ENCODE results near the gene SSR1. TPM values are rescaled to one million over a fixed set of nuclear protein-coding genes. Genes with fewer than 3 reads are reported as not detected.
"Not testable (repeated sequence)": the region's sequence is repeated elsewhere in the genome, so short reads cannot be mapped to it uniquely, and the experiment has no call there.

Gene SSR1
- total RNA-seq = 183 and 204 TPM in 2 replicates
- long read RNA-seq, full-length matches to known transcripts = 884 of 966 reads
- long read RNA-seq, partial matches to known transcripts = 19 of 966 reads
- long read RNA-seq, other reads (novel, unspliced or antisense) = 63 of 966 reads

DNA sequence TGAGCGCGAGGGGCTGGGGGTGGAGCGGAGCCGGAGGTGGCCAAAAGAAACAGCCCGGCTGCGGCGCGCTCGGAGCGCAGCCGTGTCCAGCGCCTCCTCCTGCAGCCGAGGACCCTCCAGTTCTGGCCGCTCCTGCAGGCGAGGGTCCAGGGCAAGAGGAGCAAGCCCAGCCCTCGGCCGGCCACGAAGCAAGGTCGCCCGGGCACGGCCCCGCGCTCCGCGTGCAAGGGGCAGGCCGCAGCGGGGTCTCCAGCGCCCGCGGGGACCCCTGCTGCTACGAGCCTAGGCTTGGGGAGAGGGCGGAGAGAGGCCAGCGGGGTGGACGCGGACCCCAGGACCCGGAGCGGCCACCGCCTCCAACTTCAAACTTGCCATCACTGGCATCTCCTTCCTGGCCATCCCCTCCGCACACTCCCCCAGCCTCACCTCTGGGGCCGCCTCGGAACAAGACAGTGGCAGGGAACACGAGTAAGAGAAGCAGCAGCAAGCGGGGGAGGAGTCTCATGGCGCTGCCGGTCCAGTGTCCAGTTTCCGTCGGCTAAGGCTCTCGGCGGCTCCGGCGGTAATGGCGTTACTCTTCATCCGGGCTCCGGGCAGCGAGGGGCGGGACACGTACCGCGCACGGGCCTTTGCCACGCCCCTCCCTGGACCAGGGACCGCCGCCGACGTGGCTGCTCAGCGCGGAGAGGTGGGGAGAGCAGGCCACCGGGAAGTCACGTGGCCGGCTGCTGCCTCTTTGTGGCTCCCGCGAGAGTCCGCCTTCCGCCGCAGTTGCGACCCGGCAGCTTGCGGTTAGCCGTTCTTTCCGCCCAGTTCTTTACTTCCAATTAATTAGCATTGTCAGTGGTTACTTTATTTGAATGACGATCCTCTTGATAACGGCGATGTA lies at the start of gene SSR1:
Gene SSR1 (minus strand): TSS at position 584 of the 889 bp plus-strand sequence. CDS start 79 bp downstream, at position 505.
- H3K9me3 Mint-ChIP-seq (ENCODE audit: unreplicated experiment) = no peaks in the 10 kb centered on the region
- peaks cover 43% of the 10 kb centered on the region for H3K4me1 Mint-ChIP-seq (ENCODE audit: unreplicated experiment)
- peaks cover 21% of the 10 kb centered on the region for H3K36me3 Mint-ChIP-seq (ENCODE audit: unreplicated experiment)
- peak within 1 kb of the TSS; percentile 97 for H3K27ac Mint-ChIP-seq (ENCODE audit: unreplicated experiment)
- DNase-seq (ENCODE audit: extremely low spot score, unreplicated experiment) = peak; percentile 99
- no peaks in the 10 kb centered on the region for H3K27me3 Mint-ChIP-seq (ENCODE audit: unreplicated experiment)
- H3K4me3 Mint-ChIP-seq (ENCODE audit: unreplicated experiment) = peak within 1 kb of the TSS; percentile 91
- TF ChIP-seq, protein P1, sequence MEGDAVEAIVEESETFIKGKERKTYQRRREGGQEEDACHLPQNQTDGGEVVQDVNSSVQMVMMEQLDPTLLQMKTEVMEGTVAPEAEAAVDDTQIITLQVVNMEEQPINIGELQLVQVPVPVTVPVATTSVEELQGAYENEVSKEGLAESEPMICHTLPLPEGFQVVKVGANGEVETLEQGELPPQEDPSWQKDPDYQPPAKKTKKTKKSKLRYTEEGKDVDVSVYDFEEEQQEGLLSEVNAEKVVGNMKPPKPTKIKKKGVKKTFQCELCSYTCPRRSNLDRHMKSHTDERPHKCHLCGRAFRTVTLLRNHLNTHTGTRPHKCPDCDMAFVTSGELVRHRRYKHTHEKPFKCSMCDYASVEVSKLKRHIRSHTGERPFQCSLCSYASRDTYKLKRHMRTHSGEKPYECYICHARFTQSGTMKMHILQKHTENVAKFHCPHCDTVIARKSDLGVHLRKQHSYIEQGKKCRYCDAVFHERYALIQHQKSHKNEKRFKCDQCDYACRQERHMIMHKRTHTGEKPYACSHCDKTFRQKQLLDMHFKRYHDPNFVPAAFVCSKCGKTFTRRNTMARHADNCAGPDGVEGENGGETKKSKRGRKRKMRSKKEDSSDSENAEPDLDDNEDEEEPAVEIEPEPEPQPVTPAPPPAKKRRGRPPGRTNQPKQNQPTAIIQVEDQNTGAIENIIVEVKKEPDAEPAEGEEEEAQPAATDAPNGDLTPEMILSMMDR (IDR thresholded peaks at IDR 0.05) = no peak

DNA sequence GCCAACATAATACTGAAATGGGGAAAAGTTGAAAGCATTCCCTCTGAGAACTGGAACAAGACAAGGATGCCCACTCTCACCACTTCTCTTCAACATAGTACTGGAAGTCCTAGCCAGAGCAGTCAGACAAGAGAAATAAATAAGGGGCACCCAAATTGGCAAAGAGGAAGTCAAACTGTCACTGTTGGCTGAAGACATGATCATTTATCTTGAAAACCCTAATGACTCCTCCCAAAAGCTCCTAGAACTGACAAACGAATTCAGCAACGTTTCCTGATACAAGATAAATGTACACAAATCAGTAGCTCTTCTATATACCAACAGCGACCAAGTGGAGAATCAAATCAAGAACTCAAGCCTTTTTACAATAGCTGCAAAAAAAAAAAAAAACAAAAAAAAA lies 38.9 kb upstream of the SSR1 start:
- not testable (repeated sequence) for H3K4me3 Mint-ChIP-seq (ENCODE audit: unreplicated experiment); H3K36me3 Mint-ChIP-seq (ENCODE audit: unreplicated experiment); DNase-seq (ENCODE audit: extremely low spot score, unreplicated experiment); H3K27ac Mint-ChIP-seq (ENCODE audit: unreplicated experiment)
- Mint-ChIP-seq H3K4me1 (ENCODE audit: unreplicated experiment) (peaks cover 21% of the 10 kb centered on the region), H3K9me3 (ENCODE audit: unreplicated experiment) (peaks cover 18% of the 10 kb centered on the region), H3K27me3 (ENCODE audit: unreplicated experiment) (peaks cover 27% of the 10 kb centered on the region)

DNA sequence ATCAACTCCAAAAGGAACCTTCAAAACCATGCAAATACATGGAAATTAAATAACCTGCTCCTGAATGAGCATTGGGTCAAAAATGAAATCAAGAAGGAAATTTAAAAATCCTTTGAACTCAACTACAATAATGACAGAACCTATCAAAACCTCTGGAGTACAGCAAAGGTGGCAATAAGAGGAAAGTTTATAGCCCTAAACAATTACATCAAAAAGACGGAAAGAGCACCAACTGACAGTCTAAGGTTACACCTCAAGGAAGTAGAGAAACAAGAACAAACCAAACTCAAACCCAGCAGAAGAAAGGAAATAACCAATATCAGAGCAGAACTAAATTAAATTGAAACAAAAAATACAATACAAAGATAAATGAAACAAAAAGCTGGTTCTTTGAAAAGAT lies 37.6 kb upstream of the SSR1 start:
- not testable (repeated sequence) for H3K4me3 Mint-ChIP-seq (ENCODE audit: unreplicated experiment); H3K36me3 Mint-ChIP-seq (ENCODE audit: unreplicated experiment); H3K27ac Mint-ChIP-seq (ENCODE audit: unreplicated experiment); DNase-seq (ENCODE audit: extremely low spot score, unreplicated experiment)
- peaks cover 26% of the 10 kb centered on the region for H3K4me1 Mint-ChIP-seq (ENCODE audit: unreplicated experiment)
- H3K9me3 Mint-ChIP-seq (ENCODE audit: unreplicated experiment) = peaks cover 18% of the 10 kb centered on the region
- H3K27me3 Mint-ChIP-seq (ENCODE audit: unreplicated experiment) = peaks cover 23% of the 10 kb centered on the region

DNA sequence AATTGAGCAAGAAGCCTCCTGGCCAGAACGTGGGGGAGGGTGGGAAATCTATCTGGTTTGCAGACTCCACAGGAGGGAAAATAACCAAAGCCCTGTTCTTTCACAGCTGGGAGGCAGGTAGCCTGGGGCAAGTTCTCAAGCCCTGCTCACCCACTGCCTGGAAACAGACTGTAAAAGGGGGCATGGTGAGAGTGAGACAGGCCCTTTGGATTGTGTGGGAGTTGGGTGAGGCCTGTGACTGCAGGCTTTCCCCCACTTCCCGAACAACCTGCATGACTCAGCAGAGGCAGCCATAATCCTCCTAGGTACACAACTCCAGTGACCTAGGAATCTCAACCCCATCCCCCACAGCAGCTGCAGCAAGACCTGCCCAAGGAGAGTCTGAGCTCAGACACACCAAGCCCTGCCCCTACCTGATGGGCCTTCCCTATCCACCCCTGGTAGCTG lies 34.6 kb upstream of the SSR1 start:
- peak; percentile 75 for DNase-seq (ENCODE audit: extremely low spot score, unreplicated experiment)
- peak overlapping the region; percentile 86 for H3K27ac Mint-ChIP-seq (ENCODE audit: unreplicated experiment)
- H3K9me3 Mint-ChIP-seq (ENCODE audit: unreplicated experiment); H3K36me3 Mint-ChIP-seq (ENCODE audit: unreplicated experiment); H3K4me3 Mint-ChIP-seq (ENCODE audit: unreplicated experiment): not testable (repeated sequence)
- peaks cover 49% of the 10 kb centered on the region for H3K4me1 Mint-ChIP-seq (ENCODE audit: unreplicated experiment)
- H3K27me3 Mint-ChIP-seq (ENCODE audit: unreplicated experiment) = peaks cover 16% of the 10 kb centered on the region

DNA sequence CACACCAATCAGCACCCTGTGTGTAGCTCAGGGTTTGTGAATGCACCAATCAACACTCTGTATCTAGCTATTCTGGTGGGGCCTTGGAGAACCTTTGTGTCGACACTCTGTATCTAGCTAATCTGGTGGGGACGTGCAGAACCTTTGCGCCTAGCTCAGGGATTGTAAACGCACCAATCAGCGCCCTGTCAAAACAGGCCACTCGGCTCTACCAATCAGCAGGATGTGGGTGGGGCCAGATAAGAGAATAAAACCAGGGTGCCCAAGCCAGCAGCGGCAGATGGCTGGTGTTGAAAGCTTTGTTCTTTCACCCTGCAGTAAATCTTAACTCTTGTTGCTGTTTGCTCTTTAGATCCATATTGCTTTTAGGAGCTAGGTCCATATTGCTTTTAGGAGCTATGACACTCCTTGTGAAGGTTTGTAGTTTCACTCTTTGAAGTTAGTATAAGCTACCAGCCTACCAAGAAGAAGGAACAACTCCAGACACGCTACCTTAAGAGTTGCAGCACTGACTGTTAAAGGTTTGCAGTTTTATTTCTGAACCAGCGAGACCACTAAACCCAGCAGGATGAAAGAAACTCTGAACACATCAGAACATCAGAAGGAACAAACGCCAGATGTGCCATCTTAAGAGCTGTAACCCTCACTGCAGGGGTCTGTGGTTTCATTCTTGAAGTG lies 31.9 kb upstream of the SSR1 start:
- H3K4me3 Mint-ChIP-seq (ENCODE audit: unreplicated experiment); H3K27me3 Mint-ChIP-seq (ENCODE audit: unreplicated experiment); H3K9me3 Mint-ChIP-seq (ENCODE audit: unreplicated experiment); DNase-seq (ENCODE audit: extremely low spot score, unreplicated experiment); H3K36me3 Mint-ChIP-seq (ENCODE audit: unreplicated experiment): not testable (repeated sequence)
- Mint-ChIP-seq H3K4me1 (ENCODE audit: unreplicated experiment) (peaks cover 57% of the 10 kb centered on the region), H3K27ac (ENCODE audit: unreplicated experiment) (peak overlapping the region; percentile 83)

DNA sequence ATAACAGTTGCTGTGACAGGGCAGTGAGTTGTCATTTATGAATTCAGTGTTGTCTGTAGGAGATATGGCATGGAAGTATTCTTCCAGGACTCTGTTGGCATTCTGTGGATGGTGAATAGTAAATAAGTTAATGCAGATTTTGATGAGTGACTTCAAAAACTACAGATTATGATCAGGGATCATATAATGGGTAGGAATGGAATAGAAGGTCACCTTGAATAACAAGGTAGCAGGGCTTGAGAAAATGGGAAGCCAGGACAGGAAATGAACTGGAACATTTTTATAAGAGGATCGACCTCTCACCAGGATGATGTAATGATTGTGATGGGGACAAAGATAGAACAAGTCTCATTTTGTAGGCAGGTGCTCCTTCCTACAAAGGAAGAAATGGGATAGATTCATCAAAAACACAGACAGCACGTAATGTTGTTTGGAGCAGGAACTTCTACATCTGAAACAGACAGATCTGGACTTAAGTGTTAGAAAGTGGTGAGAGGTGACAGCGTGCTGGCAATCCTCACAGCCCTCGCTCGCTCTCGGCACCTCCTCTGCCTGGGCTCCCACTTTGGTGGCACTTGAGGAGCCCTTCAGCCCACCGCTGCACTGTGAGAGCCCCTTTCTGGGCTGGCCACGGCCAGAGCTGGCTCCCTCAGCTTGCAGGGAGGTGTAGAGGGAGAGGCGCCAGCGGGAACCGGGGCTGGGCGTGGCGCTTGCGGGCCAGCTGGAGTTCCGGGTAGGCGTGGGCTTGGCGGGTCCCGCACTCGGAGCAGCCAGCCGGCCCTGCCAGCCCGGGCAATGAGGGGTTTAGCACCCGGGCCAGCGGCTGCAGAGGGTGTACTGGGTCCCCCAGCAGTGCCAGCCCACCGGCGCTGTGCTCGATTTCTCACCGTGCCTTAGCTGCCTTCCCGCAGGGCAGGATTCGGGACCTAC lies 30.8 kb upstream of the SSR1 start:
- peak overlapping the region; percentile 45 for H3K27ac Mint-ChIP-seq (ENCODE audit: unreplicated experiment)
- H3K36me3 Mint-ChIP-seq (ENCODE audit: unreplicated experiment) = no peaks in the 10 kb centered on the region

More for the DNA sequence above, 30.8 kb upstream of the SSR1 start:
- H3K27me3 Mint-ChIP-seq (ENCODE audit: unreplicated experiment) = no peaks in the 10 kb centered on the region
- no peaks in the 10 kb centered on the region for H3K9me3 Mint-ChIP-seq (ENCODE audit: unreplicated experiment)
- TF ChIP-seq, protein P1 (IDR thresholded peaks at IDR 0.05) = no peak
- H3K4me3 Mint-ChIP-seq (ENCODE audit: unreplicated experiment) = no peak overlapping the region
- peak; percentile 82 for DNase-seq (ENCODE audit: extremely low spot score, unreplicated experiment)
- H3K4me1 Mint-ChIP-seq (ENCODE audit: unreplicated experiment) = peaks cover 54% of the 10 kb centered on the region
